Keratinocyte (primary cell): ENCODE data around the gene MUS81. TPM values are rescaled to one million over a fixed set of nuclear protein-coding genes. Genes with fewer than 3 reads are reported as not detected.

Experiments
- DNase-seq: peaks from one replicate; pipeline ENCODE4 v3.0.0-alpha.2; 2011; ENCODE audit warnings: low read depth, missing footprints, low spot score
- FAIRE-seq: peaks from 2 replicates; lab custom pipeline; 2011; peaks lifted over from hg19 to GRCh38; lab: Jason Lieb, UNC
- H2AFZ ChIP-seq: 2 replicates; pipeline ENCODE4 v1.6.0; 2012; ENCODE audit warnings: low read length, control low read depth, inconsistent platforms; ENCODE audit not compliant: control insufficient read depth
- H3K27ac ChIP-seq: 2 replicates; pipeline ENCODE4 v1.5.1; 2011; ENCODE audit warnings: low read length; ENCODE audit not compliant: control insufficient read depth, insufficient read depth
- H3K27me3 ChIP-seq: 3 replicates; pipeline ENCODE4 v1.6.0; 2011; ENCODE audit warnings: low read length; ENCODE audit not compliant: control insufficient read depth, insufficient read depth; ENCODE audit errors: extremely low read depth
- H3K36me3 ChIP-seq, 2 experiments: 2 replicates in 1 of 2; 3 replicates in 1 of 2; pipeline ENCODE4 v1.5.1; 2011; ENCODE audit warnings: low read length in 2 of 2, mild to moderate bottlenecking in 1 of 2; ENCODE audit not compliant: control insufficient read depth in 2 of 2, insufficient read depth in 2 of 2; ENCODE audit errors: extremely low read depth in 1 of 2
- H3K4me1 ChIP-seq: 3 replicates; pipeline ENCODE4 v1.5.1; 2011; ENCODE audit warnings: low read length; ENCODE audit not compliant: control insufficient read depth, insufficient read depth; ENCODE audit errors: extremely low read depth
- H3K4me2 ChIP-seq: 3 replicates; pipeline ENCODE4 v1.6.0; 2011; ENCODE audit warnings: low read depth, low read length; ENCODE audit not compliant: control insufficient read depth, insufficient read depth; ENCODE audit errors: extremely low read depth
- H3K4me3 ChIP-seq, 3 experiments: fragments of 200-600 bp in 1 of 3; sonication (generic) in 1 of 3; 2 replicates in 2 of 3; 3 replicates in 1 of 3; pipeline ENCODE4 v1.5.1; 2011 to 2016; ENCODE audit warnings: low read length in 3 of 3, mild to moderate bottlenecking in 3 of 3, control low read depth in 2 of 3, inconsistent platforms in 1 of 3, low read depth in 1 of 3, mixed read lengths in 1 of 3, mixed run types in 1 of 3, moderate library complexity in 1 of 3; ENCODE audit not compliant: control insufficient read depth in 2 of 3, insufficient read depth in 2 of 3; ENCODE audit errors: extremely low read depth in 1 of 3
- H3K79me2 ChIP-seq: 2 replicates; pipeline ENCODE4 v1.6.0; 2012; ENCODE audit warnings: low read length; ENCODE audit not compliant: control insufficient read depth, insufficient read depth
- H3K9ac ChIP-seq: 3 replicates; pipeline ENCODE4 v1.6.0; 2011; ENCODE audit warnings: low read length; ENCODE audit not compliant: control insufficient read depth, insufficient read depth; ENCODE audit errors: extremely low read depth
- H3K9me1 ChIP-seq: 3 replicates; pipeline ENCODE4 v1.6.0; 2011; ENCODE audit warnings: low read length; ENCODE audit not compliant: control insufficient read depth, insufficient read depth; ENCODE audit errors: extremely low read depth
- H3K9me3 ChIP-seq: 2 replicates; pipeline ENCODE4 v1.5.1; 2012; ENCODE audit warnings: low read depth, low read length; ENCODE audit not compliant: control insufficient read depth
- H4K20me1 ChIP-seq: 3 replicates; pipeline ENCODE4 v1.6.0; 2011; ENCODE audit warnings: low read length; ENCODE audit not compliant: control insufficient read depth, insufficient read depth; ENCODE audit errors: extremely low read depth
- CTCF ChIP-seq, 3 experiments: IDR thresholded peaks in 1 of 3; conservative IDR thresholded peaks in 1 of 3; optimal IDR thresholded peaks in 1 of 3; 2 replicates in 2 of 3; 3 replicates in 1 of 3; pipeline versions ENCODE3 to v1.5.1; 2011; ENCODE audit warnings: low read length in 3 of 3, mild to moderate bottlenecking in 3 of 3, moderate library complexity in 2 of 3, control low read depth in 1 of 3, inconsistent platforms in 1 of 3; ENCODE audit not compliant: insufficient read depth in 2 of 3; ENCODE audit errors: extremely low read depth in 1 of 3
- EZH2 ChIP-seq: IDR thresholded peaks from one replicate; pipeline ENCODE4 v1.6.1; 2012; ENCODE audit warnings: inconsistent platforms, mild to moderate bottlenecking, low read length, moderate library complexity
- dilution Hi-C: fragments of 300-500 bp; cut with MboI; formaldehyde crosslinking; loops from one replicate; pipeline ENCODE4 v1.7.0; 2020; ENCODE audit warnings: low sequenced_read_pairs; ENCODE audit not compliant: extremely low pct_ligation_motif_present
- polyA plus RNA-seq, 5 experiments: library from polyadenylated mRNA; depleted of rRNA in 3 of 5; stranded (reverse) in 3 of 5; stranded (forward) in 1 of 5; unstranded in 1 of 5; fragments of >200 nt; gene quantifications; 1 replicate in 1 of 5; 2 replicates in 3 of 5; 3 replicates in 1 of 5; pipeline versions ENCODE4 v1.2.1 to v1.2.3, GENCODE V29; 2011 to 2012; ENCODE audit warnings: missing spikeins in 2 of 5, low read depth in 1 of 5, low replicate concordance in 1 of 5

MUS81 gene
- polyA plus RNA-seq, 1 donor (not counting 4 experiments of a cell fraction or from before 2014, with no cell fraction given), result 28.0 TPM

GRCh38 chr11:65899356-65900124, 39.3 kb downstream of the MUS81 start:
- peaks cover 65% of the 10 kb centered on the region for H3K4me1 ChIP-seq
- H2AFZ ChIP-seq, result no peak overlapping the region
- DNase-seq, result no peak

DNA sequence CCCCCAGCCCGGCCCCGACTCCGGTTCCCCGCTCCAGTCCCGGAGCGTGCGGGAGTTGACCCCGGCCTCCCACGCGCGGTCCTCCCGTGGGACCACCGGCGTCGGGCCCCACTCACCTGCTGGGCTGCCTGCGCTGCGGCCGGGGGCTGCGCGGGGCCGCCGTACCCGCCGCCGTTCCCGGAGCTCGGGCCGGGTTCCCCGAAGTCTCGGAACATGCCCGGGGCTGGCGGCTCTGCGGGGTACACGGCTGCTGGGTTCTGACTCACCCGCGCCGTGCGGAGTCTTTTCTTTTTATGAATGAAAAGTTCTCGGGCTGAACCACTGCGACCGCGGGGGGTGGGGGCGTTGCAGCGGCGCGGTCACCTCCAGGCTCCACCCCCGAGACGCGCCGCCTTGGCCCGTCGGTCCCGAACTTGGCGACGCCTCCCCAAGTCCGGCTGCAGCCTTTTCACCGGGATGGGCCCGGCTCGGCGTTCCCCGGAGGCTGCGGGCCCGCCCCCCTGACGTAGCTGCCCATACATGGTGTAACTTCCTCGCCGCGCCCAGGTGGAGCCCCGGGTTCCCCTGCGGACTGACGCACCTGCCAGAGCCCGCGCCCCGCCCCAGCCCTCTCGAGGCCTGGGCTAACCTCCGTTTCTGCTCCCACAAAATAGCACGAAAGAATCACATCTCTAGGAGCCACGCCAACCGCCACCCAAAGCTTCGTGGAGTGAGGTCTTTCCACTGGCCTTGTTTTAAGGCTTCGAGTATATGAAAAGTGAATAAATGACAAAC, 40.1 kb downstream of the MUS81 start, which contains the start of gene FOSL1:
TSS of gene FOSL1 (minus strand) at position 264 of the 774 bp plus-strand sequence. CDS start at position 215, 49 bp downstream.
- peaks cover 17 to 31% of the 10 kb centered on the region in 2 experiments for H3K36me3 ChIP-seq
- H3K79me2 ChIP-seq, result peaks cover 56% of the 10 kb centered on the region
- no peaks in the 10 kb centered on the region for H3K27me3 ChIP-seq
- TF ChIP-seq EZH2 (no peak), CTCF (optimal IDR thresholded peaks at IDR 0.05 in 1 of 3, IDR thresholded peaks at IDR 0.05 in 1 of 3, conservative IDR thresholded peaks at IDR 0.05 in 1 of 3; ENCODE audit: extremely low read depth in 1 of 3, insufficient read depth in 2 of 3, low read length in 3 of 3) (no peak)
- H3K9me1 ChIP-seq, result peaks cover 2% of the 10 kb centered on the region
- peak within 1 kb of the TSS; percentile 94 to 99 (median 97) for H3K4me3 ChIP-seq
- DNase-seq (no peak), FAIRE-seq (no peak)
- no peaks in the 10 kb centered on the region for H3K9me3 ChIP-seq
- peaks cover 23% of the 10 kb centered on the region for H4K20me1 ChIP-seq
- H3K4me1 ChIP-seq, result peaks cover 62% of the 10 kb centered on the region
- peak within 1 kb of the TSS; percentile 99 for H3K9ac ChIP-seq
- peak within 1 kb of the TSS; percentile 98 for H3K27ac ChIP-seq
- dilution Hi-C loops, result no loop called here
- H3K4me2 ChIP-seq, result peak within 1 kb of the TSS; percentile 82
- no peak within 1 kb of the TSS for H2AFZ ChIP-seq

More at GRCh38 chr11:65899356-65900124, 39.3 kb downstream of the MUS81 start:
- H4K20me1 ChIP-seq, result peaks cover 26% of the 10 kb centered on the region
- H3K79me2 ChIP-seq, result peaks cover 60% of the 10 kb centered on the region
- H3K27me3 ChIP-seq, result no peaks in the 10 kb centered on the region
- H3K9me1 ChIP-seq, result peaks cover 2% of the 10 kb centered on the region
- FAIRE-seq, result no peak
- no peak for TF ChIP-seq EZH2
- TF ChIP-seq CTCF (optimal IDR thresholded peaks at IDR 0.05 in 1 of 3, IDR thresholded peaks at IDR 0.05 in 1 of 3, conservative IDR thresholded peaks at IDR 0.05 in 1 of 3; ENCODE audit: extremely low read depth in 1 of 3, insufficient read depth in 2 of 3, low read length in 3 of 3), result peak in 2 of 3 experiments; percentile 6 to 22
- H3K27ac ChIP-seq, result peak overlapping the region; percentile 98
- peaks cover 18 to 32% of the 10 kb centered on the region in 2 experiments for H3K36me3 ChIP-seq
- dilution Hi-C loops, result no loop called here
- peak overlapping the region; percentile 94 to 99 (median 97) for H3K4me3 ChIP-seq
- peak overlapping the region; percentile 99 for H3K9ac ChIP-seq
- H3K4me2 ChIP-seq, result peak overlapping the region; percentile 22
- H3K9me3 ChIP-seq, result no peaks in the 10 kb centered on the region
